ENCODE measurements around the gene CDH11.

CDH11 gene

DNA sequence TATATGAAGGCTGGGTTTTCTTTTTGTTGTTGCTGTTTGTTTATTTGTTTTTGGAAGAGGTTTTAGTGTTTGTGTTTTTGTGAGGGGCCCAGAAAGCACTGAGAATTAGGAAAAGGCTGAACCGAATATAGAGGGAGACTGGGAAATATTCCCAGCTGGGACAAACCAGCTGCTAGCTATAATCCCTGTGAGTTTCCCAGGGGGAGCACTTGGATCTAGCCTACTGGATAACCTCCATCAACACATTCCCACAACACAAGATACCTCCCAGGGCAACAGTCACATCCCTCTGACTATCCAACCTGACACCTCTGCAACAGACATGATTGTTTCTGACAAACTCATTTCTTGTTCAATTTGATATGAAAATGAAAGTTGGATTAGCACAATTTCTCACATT lies 16.7 kb downstream of the CDH11 start:
- TF ChIP-seq SIN3A (IDR thresholded peaks at IDR 0.05; ENCODE audit: borderline replicate concordance, insufficient read depth, low read length) (no peak), FOXP2 (optimal IDR thresholded peaks at IDR 0.05; ENCODE audit: borderline replicate concordance, extremely low read depth, extremely low read length, insufficient read depth) (no peak), TAF1 (IDR thresholded peaks at IDR 0.05; ENCODE audit: borderline replicate concordance, insufficient read depth, low read length) (no peak), POLR2AphosphoS5 (IDR thresholded peaks at IDR 0.05; ENCODE audit: low read depth, low read length) (no peak)
- TF ChIP-seq, protein P1, sequence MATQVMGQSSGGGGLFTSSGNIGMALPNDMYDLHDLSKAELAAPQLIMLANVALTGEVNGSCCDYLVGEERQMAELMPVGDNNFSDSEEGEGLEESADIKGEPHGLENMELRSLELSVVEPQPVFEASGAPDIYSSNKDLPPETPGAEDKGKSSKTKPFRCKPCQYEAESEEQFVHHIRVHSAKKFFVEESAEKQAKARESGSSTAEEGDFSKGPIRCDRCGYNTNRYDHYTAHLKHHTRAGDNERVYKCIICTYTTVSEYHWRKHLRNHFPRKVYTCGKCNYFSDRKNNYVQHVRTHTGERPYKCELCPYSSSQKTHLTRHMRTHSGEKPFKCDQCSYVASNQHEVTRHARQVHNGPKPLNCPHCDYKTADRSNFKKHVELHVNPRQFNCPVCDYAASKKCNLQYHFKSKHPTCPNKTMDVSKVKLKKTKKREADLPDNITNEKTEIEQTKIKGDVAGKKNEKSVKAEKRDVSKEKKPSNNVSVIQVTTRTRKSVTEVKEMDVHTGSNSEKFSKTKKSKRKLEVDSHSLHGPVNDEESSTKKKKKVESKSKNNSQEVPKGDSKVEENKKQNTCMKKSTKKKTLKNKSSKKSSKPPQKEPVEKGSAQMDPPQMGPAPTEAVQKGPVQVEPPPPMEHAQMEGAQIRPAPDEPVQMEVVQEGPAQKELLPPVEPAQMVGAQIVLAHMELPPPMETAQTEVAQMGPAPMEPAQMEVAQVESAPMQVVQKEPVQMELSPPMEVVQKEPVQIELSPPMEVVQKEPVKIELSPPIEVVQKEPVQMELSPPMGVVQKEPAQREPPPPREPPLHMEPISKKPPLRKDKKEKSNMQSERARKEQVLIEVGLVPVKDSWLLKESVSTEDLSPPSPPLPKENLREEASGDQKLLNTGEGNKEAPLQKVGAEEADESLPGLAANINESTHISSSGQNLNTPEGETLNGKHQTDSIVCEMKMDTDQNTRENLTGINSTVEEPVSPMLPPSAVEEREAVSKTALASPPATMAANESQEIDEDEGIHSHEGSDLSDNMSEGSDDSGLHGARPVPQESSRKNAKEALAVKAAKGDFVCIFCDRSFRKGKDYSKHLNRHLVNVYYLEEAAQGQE (IDR thresholded peaks at IDR 0.05; ENCODE audit: insufficient read depth in 1 of 2, low read depth in 2 of 2, low read length in 2 of 2), result no peak

DNA sequence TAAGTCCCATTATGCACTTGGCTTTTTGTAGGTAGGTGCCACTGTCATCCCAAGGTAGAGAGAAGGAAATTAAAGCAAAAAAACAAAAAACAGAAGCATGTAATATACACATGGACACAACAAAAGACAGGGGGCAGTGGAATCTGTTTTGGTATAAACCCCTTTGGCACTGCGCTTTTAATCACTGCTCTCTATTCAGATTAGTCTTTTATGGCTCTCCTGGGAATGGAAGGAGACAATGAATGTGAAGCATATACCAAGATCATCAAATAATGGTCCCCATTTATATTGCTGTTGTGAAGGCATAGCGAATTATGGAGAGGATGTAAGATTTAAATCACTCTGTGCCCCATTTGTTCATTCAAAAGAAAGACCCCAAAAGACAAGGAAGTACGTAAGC lies 17.4 kb downstream of the CDH11 start:
- TF ChIP-seq FOXP2 (optimal IDR thresholded peaks at IDR 0.05; ENCODE audit: borderline replicate concordance, extremely low read depth, extremely low read length, insufficient read depth) (no peak), SIN3A (IDR thresholded peaks at IDR 0.05; ENCODE audit: borderline replicate concordance, insufficient read depth, low read length) (no peak), POLR2AphosphoS5 (IDR thresholded peaks at IDR 0.05; ENCODE audit: low read depth, low read length) (no peak), TAF1 (IDR thresholded peaks at IDR 0.05; ENCODE audit: borderline replicate concordance, insufficient read depth, low read length) (no peak)
- TF ChIP-seq, protein P1 (IDR thresholded peaks at IDR 0.05; ENCODE audit: insufficient read depth in 1 of 2, low read depth in 2 of 2, low read length in 2 of 2), result no peak

DNA sequence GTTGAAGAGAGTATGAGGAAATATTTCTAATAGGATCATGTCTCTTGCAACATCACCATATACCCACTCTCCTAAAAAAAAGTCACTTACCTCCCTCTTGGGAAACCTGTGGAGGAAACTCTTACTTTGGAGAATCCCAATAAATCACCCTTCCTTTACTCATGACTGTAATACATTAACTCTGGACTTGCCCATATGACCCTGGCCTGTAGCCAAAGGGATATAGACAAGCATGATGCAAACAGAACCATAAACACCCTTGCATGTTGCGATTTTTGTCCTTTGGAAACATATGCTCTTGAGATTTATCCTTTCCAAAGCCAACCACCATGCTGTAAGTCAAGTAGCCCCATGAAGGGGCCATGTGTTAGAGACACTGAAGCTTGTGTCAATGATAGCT lies 19.5 kb downstream of the CDH11 start:
- TF ChIP-seq TAF1 (IDR thresholded peaks at IDR 0.05; ENCODE audit: borderline replicate concordance, insufficient read depth, low read length) (no peak), FOXP2 (optimal IDR thresholded peaks at IDR 0.05; ENCODE audit: borderline replicate concordance, extremely low read depth, extremely low read length, insufficient read depth) (no peak), SIN3A (IDR thresholded peaks at IDR 0.05; ENCODE audit: borderline replicate concordance, insufficient read depth, low read length) (no peak), POLR2AphosphoS5 (IDR thresholded peaks at IDR 0.05; ENCODE audit: low read depth, low read length) (no peak)
- TF ChIP-seq, protein P1 (IDR thresholded peaks at IDR 0.05; ENCODE audit: insufficient read depth in 1 of 2, low read depth in 2 of 2, low read length in 2 of 2), result no peak

DNA sequence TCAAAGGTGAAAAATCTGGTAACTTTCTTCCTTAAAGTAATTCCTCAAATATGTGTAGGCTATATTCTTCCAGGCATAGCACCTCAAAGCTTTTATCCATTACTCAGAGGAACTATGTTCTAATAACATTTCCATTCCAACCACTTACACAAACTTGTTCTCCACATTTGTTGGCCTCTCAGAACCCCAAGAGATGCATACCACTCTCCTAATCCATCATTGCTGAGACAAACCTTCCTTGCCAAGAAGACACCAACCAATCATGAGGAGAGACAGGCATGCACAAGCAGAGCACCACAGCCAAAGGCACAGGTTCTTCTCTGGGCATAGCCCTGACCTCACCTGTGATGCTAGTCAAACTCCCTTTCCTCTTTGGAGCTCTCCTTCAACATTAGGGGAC lies 20.9 kb downstream of the CDH11 start:
- TF ChIP-seq FOXP2 (optimal IDR thresholded peaks at IDR 0.05; ENCODE audit: borderline replicate concordance, extremely low read depth, extremely low read length, insufficient read depth), result no peak

DNA sequence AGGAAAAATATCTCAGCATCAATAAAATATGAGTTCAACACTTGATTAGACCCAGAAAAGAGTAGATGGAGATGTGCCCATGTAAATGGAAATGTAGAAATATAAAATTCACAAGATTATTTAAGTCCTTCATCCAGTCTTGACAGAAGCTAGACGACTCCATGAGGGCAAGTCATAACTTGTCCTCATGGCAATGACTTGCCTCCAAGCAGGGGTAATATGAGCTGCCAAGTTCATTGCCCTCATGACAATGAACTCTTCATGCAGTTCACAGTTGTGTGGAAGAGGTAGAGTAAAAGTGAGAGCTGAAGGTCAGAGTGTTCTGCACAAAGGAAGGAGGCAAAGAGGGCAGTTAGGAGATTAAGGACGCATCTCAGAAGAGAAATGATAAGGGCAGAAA lies 22.3 kb downstream of the CDH11 start:
- no peak for TF ChIP-seq TAF1 (IDR thresholded peaks at IDR 0.05; ENCODE audit: borderline replicate concordance, insufficient read depth, low read length)
- TF ChIP-seq, protein P1 (IDR thresholded peaks at IDR 0.05; ENCODE audit: insufficient read depth in 1 of 2, low read depth in 2 of 2, low read length in 2 of 2), result no peak
- no peak for TF ChIP-seq FOXP2 (optimal IDR thresholded peaks at IDR 0.05; ENCODE audit: borderline replicate concordance, extremely low read depth, extremely low read length, insufficient read depth)
- no peak for TF ChIP-seq SIN3A (IDR thresholded peaks at IDR 0.05; ENCODE audit: borderline replicate concordance, insufficient read depth, low read length)
- no peak for TF ChIP-seq POLR2AphosphoS5 (IDR thresholded peaks at IDR 0.05; ENCODE audit: low read depth, low read length)

Data from PFSK-1 (cell line).